ENCODE results near the gene DCDC2C. TPM values are rescaled to one million over a fixed set of nuclear protein-coding genes. Genes with fewer than 3 reads are reported as not detected.
A peak's percentile ranks its signal among the peaks of the same experiment; 100 is the strongest.

Gene DCDC2C
- total RNA-seq, 1 experiment from 2014 or later, result not detected

DNA sequence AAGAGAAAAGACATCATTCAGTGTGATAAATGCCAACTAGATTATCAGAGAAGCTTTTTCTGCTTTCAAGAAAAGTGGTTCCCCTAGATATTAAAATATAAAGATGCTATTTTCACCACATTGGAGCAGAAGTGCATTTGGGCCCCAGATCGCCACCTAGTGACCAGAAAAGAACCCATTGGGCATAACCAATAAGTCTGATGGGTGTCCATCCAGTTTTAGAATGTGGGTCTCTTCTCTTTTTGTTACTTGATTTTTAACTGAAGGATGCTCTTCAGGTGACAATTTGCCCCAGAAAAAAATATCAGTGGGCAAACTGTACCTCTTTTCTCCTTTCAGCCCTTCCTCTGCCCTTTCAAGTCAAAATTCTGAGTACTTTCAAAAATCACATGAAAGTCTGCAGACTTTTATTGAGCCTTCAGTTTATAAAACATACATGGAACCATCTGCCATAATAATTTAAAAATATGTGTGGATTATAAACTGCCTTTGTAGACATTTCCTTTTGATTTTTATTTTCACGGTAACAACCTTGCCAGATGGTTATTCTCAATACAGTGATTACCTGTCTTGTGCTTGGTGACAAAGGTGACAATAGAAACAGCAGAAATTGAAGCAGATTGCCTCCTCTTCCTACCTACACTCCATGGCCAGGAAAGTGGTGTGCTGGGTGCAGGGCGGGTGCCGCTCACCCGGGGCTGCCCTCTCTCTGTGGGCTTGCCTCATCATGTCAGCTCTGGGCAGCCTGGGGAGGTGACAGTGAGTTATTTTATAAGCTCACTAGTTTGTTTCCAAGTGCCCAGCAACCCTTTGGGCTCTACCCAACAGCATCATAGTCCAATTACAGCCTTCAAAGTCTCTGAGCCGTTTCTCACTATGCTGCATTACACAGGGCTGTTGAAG lies 124.5 kb downstream of the DCDC2C start:
- peak; percentile 51 for DNase-seq (ENCODE audit: low spot score)

DNA sequence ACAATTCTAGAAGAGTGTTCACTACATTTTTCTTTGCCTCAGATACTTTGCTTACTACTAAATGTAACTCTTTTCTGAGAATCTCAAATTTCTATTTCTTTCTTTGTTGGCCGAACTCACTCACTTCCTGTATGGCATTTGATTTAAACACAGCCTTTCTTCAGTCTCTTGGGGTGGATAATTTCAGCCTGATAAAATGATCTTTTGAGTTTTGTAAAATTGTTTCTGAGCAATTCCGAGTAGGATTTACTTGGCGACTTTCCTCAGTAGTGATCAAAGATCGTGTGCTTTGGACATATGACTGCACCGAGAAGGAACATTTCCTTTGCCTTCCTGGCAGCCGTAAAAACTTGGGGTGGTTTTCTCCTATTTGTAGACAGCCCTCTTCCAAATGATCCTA lies 127.4 kb downstream of the DCDC2C start:
- DNase-seq (ENCODE audit: low spot score), result no peak

DNA sequence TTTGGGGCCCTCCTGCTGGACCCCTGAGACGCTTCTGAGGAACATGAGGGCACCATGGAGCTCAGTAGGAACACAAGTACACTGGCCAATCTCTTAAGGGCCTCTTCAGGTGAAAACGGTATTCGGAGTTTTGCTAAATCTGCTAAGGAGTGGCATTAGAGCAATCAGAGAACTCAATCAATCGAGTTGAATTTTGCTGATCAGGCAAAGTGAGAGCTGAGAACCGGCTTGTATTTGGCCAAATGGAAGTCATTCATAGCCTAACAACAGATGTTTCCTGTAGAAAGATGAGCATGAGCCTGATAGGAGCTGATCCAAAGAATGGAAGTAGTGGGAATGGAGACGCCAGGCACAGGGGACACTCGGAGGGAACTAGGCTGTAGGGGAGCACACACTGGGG lies 133.7 kb downstream of the DCDC2C start:
- no peak for DNase-seq (ENCODE audit: low spot score)

DNA sequence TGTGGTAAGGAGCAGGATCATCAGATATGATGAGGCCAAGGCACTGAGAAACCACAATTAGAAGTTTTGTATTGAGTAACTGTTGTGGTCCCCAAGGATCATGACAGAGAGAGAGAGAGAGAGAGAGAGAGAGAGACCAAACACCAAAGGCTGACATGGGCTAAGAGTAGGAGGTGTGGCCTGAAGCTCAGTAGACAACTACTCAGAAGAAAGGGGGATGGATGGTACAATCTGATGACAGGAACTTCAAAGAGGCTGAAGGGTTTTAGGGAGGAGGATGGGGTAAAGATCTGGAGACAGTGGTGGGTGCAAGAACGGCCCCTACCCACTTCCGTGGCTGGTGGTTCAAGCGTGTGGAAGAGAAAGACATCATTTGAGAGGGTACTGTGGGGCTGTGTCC lies 135.0 kb downstream of the DCDC2C start:
- DNase-seq (ENCODE audit: low spot score), result no peak

DNA sequence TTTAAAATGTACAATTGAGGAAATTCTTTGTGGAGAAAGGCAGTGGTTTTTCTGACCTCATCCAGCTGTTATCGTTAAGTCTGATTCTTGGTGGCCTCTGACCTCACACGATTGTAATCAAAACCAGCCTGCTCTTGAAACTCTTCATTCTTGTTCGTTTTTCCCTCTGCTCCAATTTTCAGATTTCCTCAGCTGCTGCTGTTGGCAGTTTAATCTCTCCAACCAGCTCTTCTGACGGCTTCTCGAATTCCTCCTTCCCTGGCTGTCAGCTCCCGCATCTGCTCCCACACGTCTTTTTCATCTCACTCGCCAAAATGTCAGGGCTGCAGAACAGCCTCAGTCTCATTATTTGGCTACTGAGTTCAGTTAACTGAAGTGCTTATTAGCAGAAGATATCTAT lies 136.1 kb downstream of the DCDC2C start:
- no peak for DNase-seq (ENCODE audit: low spot score)

DNA sequence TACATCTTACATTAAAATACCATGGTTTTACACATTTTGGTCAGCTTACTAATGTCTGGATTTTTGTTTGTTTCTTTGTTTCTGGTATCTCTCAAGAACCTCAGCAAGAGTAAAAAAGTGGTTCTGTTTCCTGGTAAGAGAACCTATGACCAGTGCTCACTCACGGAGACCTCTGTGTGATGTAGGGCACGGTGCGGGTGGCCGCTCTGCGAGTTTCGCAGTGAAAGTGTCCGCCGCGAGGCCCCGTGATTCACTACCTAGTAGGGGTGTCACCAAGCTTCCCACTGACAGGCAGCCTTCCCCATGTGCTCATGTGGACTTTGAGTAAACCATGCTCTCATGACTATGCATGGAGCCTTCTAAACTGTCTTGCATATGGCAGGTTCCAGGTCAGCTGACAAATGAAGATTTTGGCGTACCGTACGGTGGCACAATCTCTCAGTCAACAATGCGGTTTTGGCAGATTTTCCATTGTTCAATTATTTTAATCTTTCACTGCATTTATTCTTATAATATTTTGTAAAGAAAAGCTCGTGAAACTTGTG lies 137.3 kb downstream of the DCDC2C start:
- DNase-seq (ENCODE audit: low spot score), result no peak

DNA sequence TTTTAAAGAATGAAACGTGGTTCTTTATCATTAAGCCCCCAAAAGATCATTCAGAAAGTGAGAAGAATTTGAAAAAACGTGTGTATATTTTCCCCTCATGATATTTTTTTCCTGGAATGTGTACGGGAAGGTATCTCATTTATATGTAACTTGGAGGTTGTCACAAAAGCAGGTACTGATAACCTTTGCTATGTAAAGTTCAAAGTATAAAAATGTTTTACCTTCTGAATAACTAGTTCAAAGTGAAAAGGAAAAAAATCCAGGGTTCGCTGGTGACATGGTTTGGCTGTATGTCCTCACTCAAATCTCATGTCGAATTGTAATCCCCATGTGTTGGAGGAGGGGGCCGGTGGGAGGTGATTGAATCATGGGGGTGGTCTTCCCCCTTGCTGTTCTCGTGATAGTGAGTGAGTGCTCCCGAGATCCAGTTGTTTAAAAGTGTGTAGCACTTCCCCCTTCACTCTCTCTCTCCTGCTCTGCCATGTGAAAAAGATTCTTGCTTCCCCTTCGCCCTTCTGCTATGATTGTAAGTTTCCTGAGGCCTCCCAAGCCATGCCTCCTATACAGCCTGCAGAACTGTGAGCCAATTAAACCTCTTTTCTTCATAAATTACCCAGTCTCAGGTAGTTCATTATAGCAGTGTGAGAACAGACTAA lies 144.2 kb downstream of the DCDC2C start:
- DNase-seq (ENCODE audit: low spot score), result no peak

DNA sequence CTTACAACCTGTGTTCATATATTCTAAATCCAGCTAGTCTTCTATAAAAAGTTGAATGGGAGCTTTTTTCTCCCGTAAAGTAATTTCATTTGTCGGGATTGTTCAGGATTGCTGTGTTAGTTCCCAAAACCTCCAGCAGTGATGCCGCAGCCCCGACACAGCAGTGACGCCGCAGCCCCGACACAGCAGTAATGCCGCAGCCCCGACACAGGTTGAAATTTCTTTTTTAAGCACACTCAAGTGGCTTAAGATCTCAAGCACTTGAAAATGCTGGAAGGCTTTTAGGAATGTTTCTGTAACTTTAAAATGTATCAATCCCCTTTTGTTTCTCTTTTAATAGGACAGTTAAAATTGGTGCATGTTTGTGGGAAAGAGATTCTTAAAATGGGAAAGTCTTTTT lies 145.4 kb downstream of the DCDC2C start:
- DNase-seq (ENCODE audit: low spot score), result no peak

DNA sequence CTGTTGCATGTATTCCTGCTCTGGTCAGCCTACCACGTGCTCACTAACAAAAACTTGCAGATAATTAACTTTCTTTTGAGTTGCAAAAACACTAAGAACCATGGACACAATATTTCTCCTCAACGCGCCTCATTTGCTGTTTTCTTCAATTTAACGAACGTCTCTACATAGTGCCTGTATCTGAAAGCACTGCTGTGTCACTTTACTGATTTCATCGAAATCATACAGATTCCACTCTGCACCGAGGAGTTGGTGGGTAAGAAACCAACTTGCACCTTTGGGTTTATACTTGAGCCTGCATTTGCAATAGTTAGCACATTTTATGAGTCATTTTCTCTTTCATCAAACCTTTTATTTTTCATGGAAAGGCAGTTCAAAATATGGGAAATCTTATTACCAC lies 145.8 kb downstream of the DCDC2C start:
- no peak for DNase-seq (ENCODE audit: low spot score)

DNA sequence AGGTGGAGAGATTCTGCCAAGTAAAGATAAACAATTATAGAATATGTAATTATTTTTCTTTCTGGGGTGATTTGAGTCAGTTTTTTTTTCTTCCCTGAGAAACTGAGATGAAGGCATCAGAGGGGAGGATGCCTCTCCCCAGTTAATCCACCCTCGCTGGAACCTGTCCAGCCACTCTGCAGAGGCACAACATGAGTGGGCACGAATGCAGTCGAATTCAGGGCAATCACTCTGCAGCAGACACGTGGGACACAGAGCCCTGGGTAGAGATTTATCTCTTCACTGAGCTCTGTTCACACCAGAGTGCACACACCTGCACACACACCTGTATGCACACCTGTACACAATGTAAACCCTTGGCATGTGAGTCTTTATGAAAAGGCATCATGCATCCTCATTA lies 154.2 kb downstream of the DCDC2C start:
- no peak for DNase-seq (ENCODE audit: low spot score)

DNA sequence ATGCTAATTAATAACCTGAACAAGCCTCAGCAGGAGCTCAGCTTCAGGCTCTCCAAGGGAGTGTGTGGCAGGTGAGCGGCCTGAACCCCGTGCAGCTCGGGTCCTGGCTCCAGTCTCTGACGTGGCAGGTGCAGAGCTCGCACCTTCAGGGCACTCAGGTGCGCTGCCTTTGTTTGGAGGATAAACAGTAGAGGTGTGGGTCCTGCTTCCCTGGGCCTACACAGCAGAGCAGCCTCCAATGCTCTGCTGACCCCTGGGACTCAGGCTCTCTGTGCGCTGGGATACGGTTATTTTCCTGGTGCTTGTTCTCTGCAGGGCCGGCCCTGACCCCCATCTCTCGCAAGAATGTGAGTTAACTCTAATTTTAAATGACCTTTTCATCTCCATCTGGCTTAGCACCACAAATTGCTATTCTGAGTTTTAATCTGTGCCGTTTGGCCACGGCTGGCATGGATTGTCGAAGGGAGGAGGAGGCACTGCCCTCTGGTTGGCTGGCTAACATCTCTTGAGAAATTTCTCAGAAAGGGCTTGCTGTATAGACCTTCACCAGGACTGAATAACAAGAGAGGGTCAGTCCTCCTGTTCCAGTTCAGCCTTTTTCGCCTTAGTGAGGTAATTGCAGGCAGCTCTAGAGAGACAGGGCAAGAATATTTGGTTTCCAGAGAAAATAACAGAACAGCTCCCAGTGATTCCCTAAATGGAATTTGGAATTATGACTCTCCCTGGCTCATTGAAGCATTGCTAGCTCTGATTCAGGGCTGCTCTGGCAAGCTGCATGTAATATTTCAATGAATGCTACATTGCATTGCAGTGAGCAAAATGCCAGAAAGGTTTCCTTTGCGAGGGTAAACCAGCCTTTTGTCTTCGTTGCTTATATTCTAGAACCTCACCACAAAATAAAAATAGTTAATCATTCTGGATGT lies 161.8 kb downstream of the DCDC2C start:
- DNase-seq (ENCODE audit: low spot score), result no peak

DNA sequence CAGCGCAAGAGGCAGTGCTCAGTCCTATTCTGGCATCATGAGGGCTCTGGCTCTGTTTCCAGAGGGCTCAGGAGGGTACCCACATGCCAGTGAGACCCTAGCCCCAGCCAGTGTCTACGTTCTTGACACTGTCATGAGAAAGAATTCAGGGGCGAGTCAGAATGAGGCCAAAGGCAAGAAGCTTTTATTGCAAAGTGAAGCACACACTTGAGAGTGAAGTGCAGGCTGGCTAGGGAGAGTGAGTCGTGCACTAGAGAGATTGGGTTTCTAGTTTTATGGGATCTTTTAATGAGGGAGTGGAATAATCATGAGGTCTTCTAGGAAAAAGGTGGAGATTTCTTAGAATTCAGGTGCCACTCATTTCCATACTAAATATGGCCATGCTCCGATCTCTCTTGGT lies 164.1 kb downstream of the DCDC2C start:
- no peak for DNase-seq (ENCODE audit: low spot score)

DNA sequence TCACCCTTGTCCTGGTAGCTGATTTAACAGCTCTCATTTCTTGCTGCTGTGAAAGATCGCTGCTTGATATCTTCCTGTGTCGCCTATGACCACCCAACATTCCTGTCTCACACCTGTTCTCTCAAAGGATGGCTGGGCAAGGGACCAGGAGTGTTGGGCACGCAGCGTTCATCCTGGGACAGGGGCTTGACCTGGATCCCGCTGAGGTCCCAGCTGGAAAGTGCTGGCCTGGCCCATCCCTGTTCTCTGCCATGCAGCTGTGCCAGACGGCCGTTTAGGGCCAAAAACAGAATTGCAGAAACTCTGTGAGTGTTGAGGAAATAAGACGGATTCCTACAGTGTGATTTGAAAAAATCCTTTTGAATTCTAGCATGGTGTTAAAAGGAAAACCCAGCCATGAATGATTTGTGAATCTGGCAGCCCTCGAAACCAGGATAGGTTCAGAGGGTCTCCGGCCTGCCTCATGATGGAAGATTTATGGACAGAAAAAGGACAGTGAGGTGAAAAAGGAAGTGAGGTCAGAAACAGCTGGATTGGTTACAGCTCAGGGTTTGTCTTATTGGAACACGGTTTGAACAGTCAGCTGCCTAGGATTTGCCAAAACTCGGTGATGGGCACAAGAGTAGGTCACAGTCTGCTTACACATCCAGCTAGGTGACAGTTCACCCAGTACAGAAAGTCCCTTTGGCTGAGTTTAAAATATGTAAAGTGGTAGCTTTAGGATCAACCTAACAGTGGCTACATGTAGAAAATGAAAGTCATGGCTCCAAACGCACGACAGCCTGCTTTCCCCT lies 164.8 kb downstream of the DCDC2C start:
- DNase-seq (ENCODE audit: low spot score), result no peak

DNA sequence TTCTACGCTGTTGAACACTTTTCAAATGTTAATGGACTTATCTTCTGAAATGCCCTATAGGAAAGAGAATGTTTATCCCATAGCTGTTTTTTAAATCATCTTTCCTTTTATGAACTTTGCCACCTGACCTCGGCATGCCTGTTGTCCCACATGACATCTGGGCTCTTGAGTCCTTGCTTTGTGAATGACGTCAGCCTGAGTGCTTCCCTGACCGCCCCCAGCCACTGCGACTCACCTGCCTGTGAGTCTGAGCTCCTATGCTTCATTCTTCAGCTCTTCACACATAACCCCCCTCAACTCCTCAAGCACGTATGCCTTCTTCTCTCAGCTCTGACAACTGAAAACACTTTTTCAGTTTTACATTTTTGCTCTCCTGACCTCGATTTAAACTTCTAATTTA lies 166.8 kb downstream of the DCDC2C start:
- peak; percentile 8 for DNase-seq (ENCODE audit: low spot score)

DNA sequence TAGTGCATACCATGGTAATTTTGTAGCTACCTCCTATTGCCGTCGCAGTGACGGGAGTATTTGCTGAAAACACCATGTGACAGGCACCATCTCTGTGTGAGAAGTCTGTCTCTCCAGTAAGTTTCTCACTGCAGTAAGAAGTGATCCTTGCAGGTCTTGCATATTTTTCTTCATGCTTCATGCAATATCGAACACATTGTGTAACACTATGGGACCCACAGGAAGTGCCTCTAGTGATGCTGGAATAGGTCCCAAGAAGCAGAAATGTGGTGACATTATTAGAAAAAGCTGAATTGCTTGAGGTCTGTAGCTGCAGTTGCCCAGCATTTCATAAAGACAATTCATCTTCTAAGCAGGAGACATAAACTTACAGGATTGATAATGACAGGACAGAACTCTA lies 167.6 kb downstream of the DCDC2C start:
- no peak for DNase-seq (ENCODE audit: low spot score)

DNA sequence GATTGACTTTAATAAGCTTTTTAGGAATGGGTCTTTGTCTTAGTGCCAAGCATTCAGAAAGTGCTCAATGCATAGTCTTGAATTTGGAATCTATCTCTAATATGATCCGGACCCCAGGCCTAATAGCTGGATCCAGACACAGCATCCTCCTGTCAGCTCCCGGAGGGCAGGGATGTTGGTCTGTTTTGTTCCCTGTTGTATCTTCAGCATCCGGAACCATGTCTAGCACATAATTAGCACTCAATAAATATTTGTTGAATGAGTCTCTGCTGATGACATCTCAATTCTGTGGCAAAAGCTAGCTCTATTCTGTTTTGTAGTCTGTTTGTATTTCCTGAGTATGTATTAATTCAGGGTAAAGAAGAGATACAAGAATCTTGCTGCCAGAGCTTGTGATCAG lies 169.1 kb downstream of the DCDC2C start:
- no peak for DNase-seq (ENCODE audit: low spot score)

DNA sequence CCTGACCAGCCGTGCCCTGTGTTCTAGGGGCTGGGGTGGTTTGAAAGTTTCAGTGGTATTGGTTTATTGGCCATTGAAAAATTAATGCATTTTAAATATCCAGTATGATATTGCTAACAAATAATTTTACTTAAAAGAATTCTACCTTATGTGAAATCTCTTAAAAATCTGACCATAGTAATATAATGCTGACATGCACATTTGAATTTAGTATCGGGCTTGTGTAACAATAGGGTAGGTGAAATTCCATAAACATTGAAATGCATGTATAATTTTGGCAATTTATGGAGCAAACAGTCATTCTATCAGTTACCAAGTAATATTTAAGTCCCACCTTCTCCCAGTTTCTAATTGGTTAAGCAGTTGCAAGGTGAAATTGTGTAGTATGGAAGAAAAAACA lies 170.5 kb downstream of the DCDC2C start:
- DNase-seq (ENCODE audit: low spot score), result no peak

DNA sequence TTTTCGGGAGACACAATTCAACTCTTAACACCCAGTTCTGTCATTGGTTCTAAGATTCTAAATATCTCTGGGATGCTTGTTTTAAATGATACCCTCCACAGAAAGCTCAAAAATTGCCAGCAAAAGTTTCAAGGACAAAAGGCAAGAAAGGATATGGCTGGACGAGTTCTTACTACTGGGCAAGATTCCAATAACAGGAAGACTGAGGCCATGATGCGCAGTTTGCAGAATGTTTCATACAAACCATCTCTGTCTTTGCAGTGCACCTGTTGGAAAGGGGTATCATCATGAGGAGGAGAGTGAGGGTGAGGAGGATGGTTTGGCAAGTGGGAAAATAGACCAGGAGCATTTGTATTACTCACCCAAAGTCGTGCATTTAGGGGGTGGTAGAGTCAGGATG lies 172.8 kb downstream of the DCDC2C start:
- no peak for DNase-seq (ENCODE audit: low spot score)

DNA sequence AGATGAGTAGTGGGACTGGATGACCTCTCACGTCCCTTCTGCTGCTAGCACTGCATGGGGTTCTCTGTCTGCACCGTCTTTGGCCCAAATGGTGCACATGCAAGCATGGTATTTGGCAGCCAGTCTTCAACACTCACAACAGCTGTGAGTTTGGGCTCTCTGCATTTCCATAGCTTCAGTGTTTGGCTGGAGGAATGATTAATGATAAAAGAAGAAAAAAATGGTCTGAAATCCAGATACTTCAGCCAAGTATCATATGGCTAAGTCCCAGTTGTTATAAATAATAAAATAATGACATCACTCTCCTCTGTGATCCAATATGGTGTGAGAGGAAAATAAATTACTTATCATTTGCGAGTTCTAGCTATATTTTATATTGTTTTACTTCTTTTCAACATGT lies 173.3 kb downstream of the DCDC2C start:
- no peak for DNase-seq (ENCODE audit: low spot score)

DNA sequence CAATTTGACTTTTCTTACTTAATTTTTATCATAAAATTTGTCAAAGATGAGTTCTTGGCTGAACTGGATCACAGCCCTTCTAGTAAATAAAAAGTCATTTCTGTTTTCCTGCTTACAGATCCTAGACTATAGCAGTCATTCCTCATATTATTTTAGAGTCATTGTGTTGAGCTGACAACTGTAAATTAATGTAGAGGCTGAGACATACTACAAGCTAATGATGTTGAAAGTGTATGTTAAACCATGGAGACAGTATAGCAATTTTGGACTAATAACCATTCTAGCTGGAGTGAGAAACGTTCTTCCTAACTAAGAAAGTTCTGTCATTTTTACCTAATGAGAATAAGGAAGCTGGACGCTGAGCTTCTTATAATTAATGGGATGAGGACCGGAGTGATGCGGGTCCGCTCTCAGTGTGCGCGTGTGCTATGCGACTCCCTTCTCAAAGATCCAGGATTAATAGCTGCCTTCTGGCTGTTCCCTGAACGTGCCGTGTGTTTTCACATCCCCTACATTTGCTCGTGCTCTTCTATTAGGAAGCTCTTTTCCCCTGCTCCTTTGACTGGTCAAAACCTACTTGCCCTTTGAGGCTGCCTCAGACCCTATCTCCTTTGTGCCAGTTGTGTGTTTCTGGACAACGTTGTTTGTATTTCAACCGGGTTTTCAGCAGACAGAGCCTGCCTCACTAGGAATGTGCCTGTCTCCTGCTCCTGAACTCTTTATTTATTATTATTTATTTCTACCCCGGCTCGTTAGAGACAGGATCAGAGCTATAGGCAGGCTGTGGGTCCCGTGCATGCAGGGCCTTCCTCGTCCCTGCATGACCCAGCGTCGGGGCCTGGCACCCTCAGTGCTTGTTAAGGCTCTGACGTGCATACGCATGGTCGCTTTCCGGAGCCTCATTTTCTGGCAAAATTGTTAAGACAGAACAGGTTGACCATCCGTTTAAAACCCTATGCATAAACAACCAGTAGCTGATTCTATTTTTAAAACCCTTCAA lies 182.6 kb downstream of the DCDC2C start:
- DNase-seq (ENCODE audit: low spot score), result no peak
